Medulla oblongata (tissue), 1 donor: ENCODE results near the gene FEM1A.
"Not testable (repeated sequence)": the region's sequence is repeated elsewhere in the genome, so short reads cannot be mapped to it uniquely, and the experiment has no call there.

ENCODE experiments used
- DNase-seq: peaks from one replicate; pipeline ENCODE4 v3.0.0-alpha.2; 2015; ENCODE audit errors: extremely low spot score

The FEM1A gene

DNA sequence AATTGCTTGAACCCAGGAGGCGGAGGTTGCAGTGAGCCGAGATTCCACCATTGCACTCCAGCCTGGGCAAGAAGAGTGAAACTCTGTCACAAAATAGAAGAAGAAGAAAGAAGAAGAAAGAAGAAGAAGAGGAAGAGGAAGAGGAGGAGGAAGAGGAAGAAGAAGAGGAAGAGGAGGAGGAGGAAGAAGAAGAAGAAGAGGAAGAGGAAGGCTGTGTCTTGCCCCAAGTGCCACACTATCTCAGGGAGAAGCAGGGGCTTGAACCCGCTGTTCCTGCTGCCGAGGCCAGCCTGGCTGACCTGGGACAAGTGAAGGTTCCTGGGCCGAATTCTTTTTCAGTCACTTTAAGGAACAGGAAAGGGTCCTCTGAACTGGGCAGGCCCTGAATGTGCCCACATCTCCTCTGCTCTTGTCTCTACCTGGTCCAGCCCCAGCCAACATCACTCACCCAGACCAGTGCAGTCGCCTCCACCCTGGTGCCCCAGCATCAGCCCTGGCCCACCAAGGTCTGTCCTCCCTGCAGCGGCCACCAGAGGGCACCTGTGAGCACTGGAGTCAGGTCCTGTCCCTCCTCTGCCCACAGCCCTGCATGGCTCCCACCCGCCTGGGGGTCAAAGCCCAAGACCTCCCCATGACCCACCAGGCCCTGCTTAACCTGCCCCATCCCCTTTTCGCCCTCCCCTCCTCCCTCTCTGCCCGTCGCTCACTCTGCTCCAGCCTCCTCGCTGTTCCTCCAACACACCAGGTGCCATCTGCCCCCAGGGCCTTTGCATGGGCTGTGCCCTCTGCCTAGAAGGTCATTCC, 20.0 kb downstream of the FEM1A start:
- peak; percentile 59 for DNase-seq

DNA sequence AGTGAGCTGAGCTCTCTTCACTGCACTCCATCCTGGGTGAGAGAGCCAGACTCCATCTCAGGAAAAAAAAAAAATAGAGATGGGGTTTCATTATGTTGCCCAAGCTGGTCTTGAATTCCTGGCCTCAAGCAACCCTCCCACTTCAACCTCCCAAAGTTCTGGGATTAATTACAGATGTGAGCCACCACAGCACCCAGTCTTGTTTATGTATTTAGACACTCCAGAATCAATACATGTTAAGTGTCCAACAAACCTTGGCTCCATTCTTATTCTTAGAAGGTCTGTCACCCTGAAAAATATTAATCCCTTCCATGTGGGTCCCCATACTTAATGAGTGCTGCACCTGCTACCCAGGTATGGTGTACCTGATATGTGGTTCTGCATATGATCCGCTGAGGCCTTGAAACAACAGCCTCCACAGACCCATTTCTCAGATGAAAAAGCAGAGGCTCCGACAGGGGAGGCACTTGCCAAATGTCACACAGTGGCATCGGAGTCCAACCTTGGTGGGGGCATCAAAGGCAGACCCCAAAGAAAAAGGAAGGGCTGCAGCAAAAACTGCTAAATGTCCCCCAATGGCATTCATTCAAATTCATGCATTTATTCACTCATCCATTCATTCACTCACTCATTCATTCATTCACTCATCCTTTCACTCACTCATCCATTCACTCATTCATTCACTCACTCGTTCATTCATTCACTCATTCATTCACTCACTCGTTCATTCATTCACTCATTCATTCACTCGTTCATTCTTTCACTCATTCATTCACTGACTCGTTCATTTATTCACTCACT, 23.3 kb downstream of the FEM1A start:
- DNase-seq, result no peak

DNA sequence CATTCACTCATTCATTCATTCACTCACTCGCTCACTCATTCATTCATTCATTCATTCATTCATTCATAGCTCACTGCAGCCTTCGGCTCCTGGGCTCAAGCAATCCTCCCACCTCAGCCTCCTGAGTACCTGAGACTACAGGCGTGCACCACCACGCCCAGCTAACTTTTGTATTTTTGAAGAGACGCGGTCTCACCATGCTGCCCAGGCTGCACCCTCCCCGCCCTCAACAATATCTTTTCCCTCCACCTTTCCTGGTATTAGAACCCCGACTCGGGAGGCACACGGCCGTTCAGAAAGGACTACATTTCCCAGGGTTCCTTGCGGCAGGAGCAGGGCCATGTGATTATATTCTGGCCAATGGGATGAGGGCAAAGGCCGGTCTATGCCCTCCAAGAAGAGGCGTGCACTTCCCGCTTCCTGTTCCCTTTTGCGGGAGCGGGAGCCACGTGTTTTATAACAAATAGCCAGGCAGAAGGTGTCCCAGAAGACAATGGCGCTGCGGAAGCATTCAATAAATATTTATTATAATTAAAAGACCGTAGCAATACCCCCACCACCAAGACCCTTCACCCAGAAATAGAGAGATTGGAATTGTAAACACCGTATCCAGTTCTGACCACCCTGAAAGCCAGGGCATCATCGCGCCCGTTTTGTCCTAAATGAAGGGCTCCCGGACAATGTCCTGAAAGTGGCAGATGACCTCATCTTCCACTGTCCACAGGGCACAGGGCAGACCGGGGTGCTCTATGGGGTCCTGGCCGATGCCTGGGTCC, 24.1 kb downstream of the FEM1A start:
- DNase-seq, result peak; percentile 97

DNA sequence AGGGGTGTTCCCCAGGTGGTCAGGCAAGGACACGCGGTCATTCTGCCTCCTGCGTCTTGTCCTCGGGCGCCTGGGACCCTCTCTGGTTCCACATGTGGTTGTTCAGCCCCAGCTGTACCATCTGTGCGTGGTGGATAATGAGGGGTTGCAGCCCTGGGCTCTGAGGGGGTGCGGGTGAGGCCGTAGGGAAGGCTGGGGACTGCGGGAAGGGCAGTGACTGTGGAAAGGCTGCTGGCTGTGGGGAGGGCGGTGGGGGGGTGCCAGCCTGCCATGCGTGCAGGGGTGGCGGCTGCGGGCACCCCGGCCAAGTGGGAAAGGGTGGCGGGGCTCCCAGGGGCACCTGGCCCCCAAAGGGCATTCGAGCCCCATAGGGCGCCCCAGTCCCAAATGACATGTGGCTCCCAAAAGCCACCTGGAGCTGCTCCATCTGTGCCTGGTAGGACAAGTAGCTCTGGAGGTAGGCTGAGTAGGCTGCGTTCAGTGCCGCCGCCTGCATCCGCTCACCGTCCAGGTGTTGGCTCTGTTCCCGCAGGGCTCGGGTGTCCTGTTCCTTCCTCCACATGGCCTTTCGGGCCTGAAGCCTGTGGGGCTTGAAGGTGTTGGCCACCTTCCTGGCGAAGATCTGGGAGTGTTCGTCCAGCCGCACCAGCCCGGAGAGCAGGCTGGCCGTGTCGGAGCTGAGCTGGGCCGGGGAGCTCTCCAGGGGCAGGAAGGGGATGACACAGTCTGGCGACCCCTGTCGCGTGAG, 24.8 kb downstream of the FEM1A start:
- no peak for DNase-seq

- DNase-seq, result no peak
Measured at GRCh38 chr19:4816950-4817278, 25.4 kb downstream of the FEM1A start.

DNA sequence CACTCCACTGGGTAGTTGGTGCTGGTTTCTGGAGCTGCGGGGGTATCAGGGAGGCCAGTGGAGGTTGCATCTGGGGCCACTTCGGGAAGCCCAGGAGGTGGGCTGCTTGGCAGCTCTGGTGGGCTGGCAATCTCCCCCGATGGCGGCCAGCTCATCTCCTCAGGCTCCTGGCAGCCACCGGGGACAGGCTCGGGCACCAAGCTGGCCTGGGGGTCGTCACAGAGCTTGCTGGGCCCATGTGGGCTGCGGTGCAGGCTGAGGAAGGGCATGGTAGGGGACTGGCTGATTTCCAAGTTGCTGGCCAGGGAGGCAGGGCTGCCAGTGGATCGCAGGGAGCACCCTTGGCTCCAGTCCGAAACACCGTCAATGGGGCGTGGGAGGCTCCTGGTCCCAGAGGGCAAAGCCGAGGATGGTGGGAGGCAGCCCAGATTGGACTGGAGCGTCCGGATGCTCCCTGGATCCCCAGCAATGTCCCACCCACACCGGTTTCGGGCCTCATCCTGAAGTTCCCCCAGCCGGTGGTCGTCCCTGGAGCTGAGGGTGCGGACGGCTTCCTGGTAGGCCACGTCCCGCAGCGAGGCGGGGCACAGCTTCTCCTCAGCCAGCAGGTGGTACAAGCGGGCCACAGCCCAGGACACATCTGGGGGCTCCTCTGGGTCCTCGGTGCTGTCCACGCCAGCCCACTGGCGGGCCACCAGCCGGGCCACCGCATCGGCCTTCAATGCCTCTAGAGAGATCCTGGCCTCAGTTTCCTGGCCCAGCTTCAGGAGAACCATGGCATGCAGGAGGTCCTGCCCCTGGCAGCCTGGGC, 26.1 kb downstream of the FEM1A start:
- no peak for DNase-seq

- DNase-seq, result no peak
Measured at GRCh38 chr19:4821265-4821664, 29.7 kb downstream of the FEM1A start.

- DNase-seq, result not testable (repeated sequence)
Measured at GRCh38 chr19:4822354-4822753, 30.8 kb downstream of the FEM1A start.

DNA sequence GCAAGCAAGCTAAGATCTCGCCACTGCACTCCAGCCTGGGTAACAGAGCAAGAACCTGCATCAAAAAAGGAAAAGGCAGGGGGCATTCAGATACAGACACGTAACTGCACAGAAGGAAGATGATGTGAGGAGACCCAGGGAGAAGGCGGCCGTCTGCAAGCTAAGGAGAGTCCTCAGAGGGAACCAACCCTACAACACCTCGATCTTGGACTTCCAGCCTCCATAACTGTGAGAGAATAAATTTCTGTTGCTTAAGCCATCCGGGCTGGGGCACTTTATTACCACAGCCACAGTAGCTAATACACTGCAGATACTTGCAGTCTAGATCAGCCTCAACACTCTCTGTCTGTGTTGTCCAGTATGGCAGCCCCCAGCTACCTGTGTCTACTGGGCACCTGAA, 32.0 kb downstream of the FEM1A start:
- DNase-seq, result no peak

- DNase-seq, result peak; percentile 68
Measured at GRCh38 chr19:4829001-4829712, 37.6 kb downstream of the FEM1A start.

GRCh38 chr19:4830332-4830731, 38.8 kb downstream of the FEM1A start:
- no peak for DNase-seq

GRCh38 chr19:4830768-4831265, 39.3 kb downstream of the FEM1A start:
- DNase-seq, result no peak

- DNase-seq, result peak; percentile 68
Measured at GRCh38 chr19:4831304-4831978, 39.9 kb downstream of the FEM1A start, which contains the start of gene TICAM1. TICAM1 (minus strand) TSS chr19:4831712; CDS start chr19:4818377, 13,335 bp downstream.

- DNase-seq, result not testable (repeated sequence)
Measured at GRCh38 chr19:4831979-4832340, 40.4 kb downstream of the FEM1A start.

GRCh38 chr19:4832776-4833175, 41.2 kb downstream of the FEM1A start:
- no peak for DNase-seq

DNA sequence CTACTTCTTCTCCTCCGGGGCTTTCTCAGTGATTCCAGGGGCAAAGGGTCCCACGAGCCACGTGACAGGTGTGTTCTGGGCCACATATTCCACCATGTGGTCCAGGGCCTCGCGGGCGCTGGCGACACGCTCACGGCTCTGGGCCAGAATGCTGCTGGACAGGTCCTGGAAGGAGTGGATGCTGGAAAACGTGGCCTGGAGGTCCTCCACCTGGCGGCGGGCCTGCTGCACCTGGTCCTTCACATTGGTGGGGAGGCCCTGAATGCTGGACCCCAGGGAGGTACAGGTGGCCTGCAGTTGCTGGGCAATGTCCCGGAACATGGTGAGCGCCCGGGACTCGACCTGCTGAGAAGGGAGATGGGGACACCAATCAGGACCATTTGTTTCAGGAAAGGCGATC, 47.7 kb downstream of the FEM1A start:
- no peak for DNase-seq

DNA sequence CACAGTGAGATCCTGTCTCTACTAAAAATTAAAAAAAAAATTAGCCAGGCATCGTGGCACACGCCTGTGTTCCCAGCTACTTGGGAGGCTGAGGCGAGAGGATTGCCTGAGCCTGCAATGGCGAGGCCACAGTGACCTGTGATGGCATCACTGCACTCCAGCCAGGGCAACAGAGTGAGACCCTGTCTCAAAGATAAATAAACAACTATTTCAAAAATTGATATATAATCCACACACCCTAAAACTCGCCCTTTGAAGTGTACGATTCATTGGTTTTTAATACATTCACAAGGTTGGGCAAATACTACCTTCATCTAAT, 52.1 kb downstream of the FEM1A start:
- no peak for DNase-seq

- no peak for DNase-seq
Measured at GRCh38 chr19:4844348-4845179, 53.0 kb downstream of the FEM1A start.

GRCh38 chr19:4845975-4846374, 54.4 kb downstream of the FEM1A start:
- not testable (repeated sequence) for DNase-seq
